Measurements from ENCODE around the gene IER2.
A peak's percentile ranks its signal among the peaks of the same experiment; 100 is the strongest.
"Not testable (repeated sequence)": the region's sequence is repeated elsewhere in the genome, so short reads cannot be mapped to it uniquely, and the experiment has no call there.

IER2 gene

GRCh38 chr19:13138171-13138915 lies 11.9 kb upstream of the IER2 start:
- H3K9me3 ChIP-seq, result no peaks in the 10 kb centered on the region
- H3K4me3 ChIP-seq, result no peak overlapping the region
- H3K36me3 ChIP-seq (replicated peaks), result peaks cover 48% of the 10 kb centered on the region
- no peaks in the 10 kb centered on the region for H3K27me3 ChIP-seq (ENCODE audit: low read depth)
- DNase-seq (ENCODE audit: low spot score in 2 of 2), result no peak
- H3K4me1 ChIP-seq, result no peaks in the 10 kb centered on the region
- in situ Hi-C loops (cut with MboI; ENCODE audit: low sequenced_read_pairs), result no loop called here

DNA sequence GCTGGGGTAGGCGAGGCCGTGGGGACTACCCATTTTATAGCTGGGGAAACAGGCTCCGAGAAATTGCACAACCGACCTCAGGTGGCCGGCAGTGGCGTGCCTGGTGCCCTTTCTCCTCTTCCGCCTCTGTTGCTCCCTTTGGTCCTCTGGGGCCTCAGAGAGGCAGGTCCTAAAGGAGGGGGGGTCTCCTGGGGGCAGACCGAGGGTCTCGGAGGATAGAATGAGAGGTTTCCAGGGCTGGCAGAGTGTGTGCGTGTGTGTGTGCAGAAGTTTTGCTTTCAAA lies 11.4 kb upstream of the IER2 start:
- H3K9me3 ChIP-seq, result no peaks in the 10 kb centered on the region
- no peaks in the 10 kb centered on the region for H3K4me1 ChIP-seq
- no peak for DNase-seq (ENCODE audit: low spot score in 2 of 2)
- H3K36me3 ChIP-seq (replicated peaks), result peaks cover 44% of the 10 kb centered on the region
- in situ Hi-C loops (cut with MboI; ENCODE audit: low sequenced_read_pairs), result no loop called here
- no peak overlapping the region for H3K4me3 ChIP-seq
- H3K27me3 ChIP-seq (ENCODE audit: low read depth), result no peaks in the 10 kb centered on the region

DNA sequence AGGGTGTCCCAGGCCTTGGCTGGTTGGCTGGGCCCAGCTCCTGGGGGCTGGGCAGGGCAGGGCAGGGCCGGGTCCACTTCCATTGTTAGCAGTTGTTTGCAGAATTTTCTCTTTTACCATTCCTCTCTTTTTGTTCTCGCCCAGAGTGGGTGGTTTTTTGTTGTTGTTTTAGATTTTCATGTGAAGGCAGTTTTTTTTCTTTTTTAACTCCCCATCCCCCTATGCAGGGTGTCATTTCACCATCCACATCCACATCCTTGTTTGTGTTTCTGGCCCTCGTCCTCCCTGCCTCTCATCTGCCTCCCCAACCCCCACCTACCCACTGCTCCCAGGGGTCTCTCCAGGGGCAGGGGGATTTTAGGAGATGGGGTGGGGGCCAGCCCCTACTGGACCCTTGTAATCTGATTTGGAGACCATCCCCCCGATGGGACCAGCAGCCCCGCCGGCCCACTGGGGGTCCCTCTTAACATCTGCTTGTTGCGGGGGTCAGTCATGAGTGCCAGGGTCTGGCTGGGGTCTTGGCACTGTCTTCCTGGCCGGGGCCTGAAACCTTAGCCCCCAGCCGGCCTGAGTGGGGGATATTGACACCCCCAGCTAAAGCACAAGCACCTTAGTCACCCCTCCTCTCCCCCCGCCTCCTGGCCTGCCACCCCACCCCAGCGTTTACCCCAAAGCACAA lies 10.4 kb upstream of the IER2 start:
- Histone ChIP-seq H3K36me3 (replicated peaks) (peaks cover 48% of the 10 kb centered on the region), H3K9me3 (no peaks in the 10 kb centered on the region), H3K4me1 (no peaks in the 10 kb centered on the region), H3K27me3 (ENCODE audit: low read depth) (no peaks in the 10 kb centered on the region), H3K4me3 (no peak overlapping the region)
- DNase-seq (ENCODE audit: low spot score in 2 of 2), result no peak
- in situ Hi-C loops (cut with MboI; ENCODE audit: low sequenced_read_pairs), result no loop called here

DNA sequence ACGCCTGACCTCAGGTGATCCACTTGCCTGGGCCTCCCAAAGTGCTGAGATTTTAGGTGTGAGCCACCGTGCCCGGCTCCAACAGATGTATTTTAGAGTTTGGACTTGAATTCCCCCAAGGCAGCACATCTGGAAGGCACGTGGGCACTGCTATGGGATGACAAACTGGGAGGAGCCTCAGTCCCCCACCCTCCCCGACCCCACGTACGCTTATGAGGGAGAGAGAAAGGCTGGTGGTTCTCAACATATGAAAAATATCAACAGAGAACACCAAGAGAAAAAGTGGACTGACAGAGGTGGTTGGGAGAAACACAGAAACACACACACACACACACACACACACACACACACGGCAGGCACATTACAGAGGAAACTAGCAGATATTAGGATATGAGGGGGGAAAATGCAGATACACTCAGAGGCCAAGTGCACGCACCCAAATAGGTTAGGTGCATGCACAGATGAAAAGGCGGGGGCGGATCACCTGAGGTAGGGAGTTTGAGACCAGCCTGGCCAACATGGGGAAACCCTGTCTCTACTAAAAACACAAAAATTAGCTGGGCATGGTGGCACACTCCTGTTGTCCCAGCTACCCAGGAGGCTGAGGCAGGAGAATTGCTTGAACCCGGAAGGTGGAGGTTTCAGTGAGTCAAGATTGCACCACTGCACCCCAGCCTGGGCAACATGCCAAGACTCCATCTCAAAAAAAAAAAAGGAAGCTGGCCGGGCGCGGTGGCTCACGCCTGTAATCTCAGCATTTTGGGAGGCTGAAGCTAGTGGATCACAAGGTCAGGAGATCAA lies 3.2 kb upstream of the IER2 start:
- no peak for DNase-seq (ENCODE audit: low spot score in 2 of 2)
- H3K36me3 ChIP-seq (replicated peaks), result peaks cover 14% of the 10 kb centered on the region
- H3K27me3 ChIP-seq (ENCODE audit: low read depth), result no peaks in the 10 kb centered on the region
- H3K9me3 ChIP-seq, result no peaks in the 10 kb centered on the region
- no peaks in the 10 kb centered on the region for H3K4me1 ChIP-seq
- no peak overlapping the region for H3K4me3 ChIP-seq
- in situ Hi-C loops (cut with MboI; ENCODE audit: low sequenced_read_pairs), result no loop called here

- peak overlapping the region; percentile 97 for H3K4me3 ChIP-seq
- in situ Hi-C loops (cut with MboI; ENCODE audit: low sequenced_read_pairs), result not testable (repeated sequence)
Measured at GRCh38 chr19:13149173-13149627, 1.0 kb upstream of the IER2 start.

DNA sequence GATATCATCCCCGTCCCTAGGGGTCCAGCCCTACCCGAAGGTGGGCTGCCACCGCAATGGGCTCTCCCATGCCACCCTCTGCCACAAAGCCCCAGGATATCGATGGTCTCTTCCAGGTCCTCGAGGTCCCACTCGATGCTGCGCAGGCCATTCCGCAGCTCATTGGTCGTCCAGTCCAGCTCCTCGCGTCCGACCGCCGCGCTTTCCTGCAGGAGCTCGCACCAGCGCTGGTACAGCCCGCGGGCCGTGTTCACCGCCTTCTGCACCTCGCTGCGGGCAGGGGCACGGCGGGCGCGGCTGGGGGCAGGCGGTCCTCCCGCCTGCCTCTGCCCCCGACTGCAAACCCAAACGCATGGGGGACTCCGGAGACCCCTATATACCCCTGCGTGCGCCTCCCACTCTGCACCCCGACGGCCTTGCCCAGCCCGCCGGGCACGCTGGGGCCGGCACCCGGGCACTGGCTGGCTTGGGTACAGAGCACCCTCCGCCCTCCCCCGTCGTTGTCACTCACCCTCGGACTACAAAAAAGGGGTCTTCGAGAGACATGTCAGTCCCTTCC lies 504 bp upstream of the IER2 start:
- Histone ChIP-seq H3K9me3 (no peaks in the 10 kb centered on the region), H3K4me3 (peak overlapping the region; percentile 97), H3K27me3 (ENCODE audit: low read depth) (no peaks in the 10 kb centered on the region), H3K36me3 (replicated peaks) (peaks cover 22% of the 10 kb centered on the region), H3K4me1 (no peaks in the 10 kb centered on the region)
- in situ Hi-C loops (cut with MboI; ENCODE audit: low sequenced_read_pairs), result loop anchor here (25.0 kb wide), 1 partner anchor 863 kb away; the partner anchor contains the start of gene RFX1
- DNase-seq (ENCODE audit: low spot score in 2 of 2), result peak; percentile 21 to 69

More at GRCh38 chr19:13149173-13149627, 1.0 kb upstream of the IER2 start:
- H3K9me3 ChIP-seq; H3K4me1 ChIP-seq; H3K27me3 ChIP-seq (ENCODE audit: low read depth); DNase-seq (ENCODE audit: low spot score in 2 of 2): not testable (repeated sequence)
- H3K36me3 ChIP-seq (replicated peaks), result peaks cover 23% of the 10 kb centered on the region

DNA sequence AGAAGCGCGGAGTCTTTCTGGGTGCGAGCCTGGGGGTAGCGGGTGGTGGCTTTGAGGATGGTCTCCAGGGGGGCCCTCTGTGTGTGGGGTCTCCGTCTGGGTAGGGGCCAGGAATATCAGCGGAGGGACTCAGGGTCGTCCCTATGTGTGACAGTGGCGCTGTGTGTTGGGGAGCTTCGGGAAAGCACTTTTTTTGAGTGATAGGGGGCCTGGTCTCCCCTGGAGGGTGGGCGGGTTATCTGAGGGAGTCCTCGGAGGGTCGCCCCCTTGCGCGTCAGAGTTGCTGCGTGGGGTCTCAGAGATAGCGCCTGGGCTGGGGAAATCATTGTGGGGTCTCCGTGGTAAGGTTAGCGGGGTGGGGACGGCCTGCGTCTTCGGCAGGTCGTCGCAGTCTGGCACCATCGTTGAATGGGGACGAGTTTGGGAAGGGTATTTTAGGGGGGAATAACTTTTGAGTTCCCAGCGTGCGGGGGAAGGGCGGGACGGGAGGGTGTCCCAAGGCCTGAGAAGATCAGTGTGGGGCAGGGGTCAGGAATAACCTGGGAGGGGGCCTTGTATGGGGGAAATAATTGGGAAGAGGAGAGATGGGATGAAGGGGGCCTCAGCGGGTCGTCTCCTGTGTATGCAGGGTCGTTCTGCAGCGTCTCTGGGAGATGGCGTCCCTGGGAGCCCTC lies 857 bp downstream of the IER2 start:
- no peaks in the 10 kb centered on the region for H3K27me3 ChIP-seq (ENCODE audit: low read depth)
- H3K4me3 ChIP-seq, result peak overlapping the region; percentile 97
- in situ Hi-C loops (cut with MboI; ENCODE audit: low sequenced_read_pairs), result loop anchor here (25.0 kb wide), 1 partner anchor 861 kb away; the partner anchor contains the start of gene RFX1
- DNase-seq (ENCODE audit: low spot score in 2 of 2), result peak; percentile 20 to 29
- peaks cover 9% of the 10 kb centered on the region for H3K4me1 ChIP-seq
- peaks cover 16% of the 10 kb centered on the region for H3K36me3 ChIP-seq (replicated peaks)
- H3K9me3 ChIP-seq, result no peaks in the 10 kb centered on the region

DNA sequence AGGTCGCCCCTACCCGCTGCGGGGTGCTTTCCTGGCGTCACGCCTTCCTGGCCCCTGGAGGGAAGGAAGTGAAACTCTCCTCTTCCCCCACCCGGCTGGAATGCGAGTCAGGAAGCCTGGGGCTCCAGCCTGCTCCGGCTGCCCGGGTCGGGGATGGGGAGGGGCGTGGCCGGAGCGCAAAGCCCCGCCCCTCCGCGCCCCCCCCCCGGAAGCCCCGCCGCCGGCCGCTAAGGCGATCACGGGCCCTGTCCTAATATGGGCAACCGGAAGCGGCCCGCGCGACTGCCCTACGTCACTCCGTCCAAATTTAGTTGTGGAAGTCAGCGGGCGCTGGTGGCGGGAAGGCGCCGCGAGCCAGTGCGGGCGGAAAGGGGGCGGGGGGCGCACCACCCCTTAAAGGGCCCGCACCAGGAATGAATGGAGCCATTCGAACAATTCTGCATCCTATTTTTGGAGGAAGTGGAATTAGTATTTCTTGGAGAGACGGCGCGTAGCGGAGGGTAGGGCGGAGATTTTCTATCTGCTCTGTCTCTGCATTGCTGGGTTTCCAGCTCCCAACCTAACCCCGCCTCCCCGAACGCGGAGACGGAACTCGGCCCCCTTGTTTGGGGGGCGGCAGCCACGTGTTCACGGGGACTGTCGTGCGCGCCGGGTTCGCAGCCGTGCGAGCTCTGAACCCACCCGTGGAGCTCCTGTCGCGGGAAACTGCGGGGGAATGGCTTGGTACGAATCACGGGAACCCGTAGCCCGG lies 1.6 kb downstream of the IER2 start:
- peaks cover 16% of the 10 kb centered on the region for H3K36me3 ChIP-seq (replicated peaks)
- peaks cover 9% of the 10 kb centered on the region for H3K4me1 ChIP-seq
- in situ Hi-C loops (cut with MboI; ENCODE audit: low sequenced_read_pairs), result loop anchor here (25.0 kb wide), 1 partner anchor 861 kb away; the partner anchor contains the start of gene RFX1
- H3K27me3 ChIP-seq (ENCODE audit: low read depth), result no peaks in the 10 kb centered on the region
- DNase-seq (ENCODE audit: low spot score in 2 of 2), result peak; percentile 92 to 97
- peak overlapping the region; percentile 97 for H3K4me3 ChIP-seq
- no peaks in the 10 kb centered on the region for H3K9me3 ChIP-seq

- H3K27me3 ChIP-seq (ENCODE audit: low read depth), result no peaks in the 10 kb centered on the region
- H3K36me3 ChIP-seq (replicated peaks), result peaks cover 16% of the 10 kb centered on the region
- DNase-seq (ENCODE audit: low spot score in 2 of 2), result peak in 1 of 2 experiments; percentile 13
- H3K4me3 ChIP-seq, result peak overlapping the region; percentile 97
- no peaks in the 10 kb centered on the region for H3K9me3 ChIP-seq
- in situ Hi-C loops (cut with MboI; ENCODE audit: low sequenced_read_pairs), result loop anchor here (25.0 kb wide), 1 partner anchor 860 kb away; the partner anchor contains the start of gene RFX1
- H3K4me1 ChIP-seq, result peaks cover 9% of the 10 kb centered on the region
Measured at GRCh38 chr19:13152356-13152973, 2.3 kb downstream of the IER2 start.

DNA sequence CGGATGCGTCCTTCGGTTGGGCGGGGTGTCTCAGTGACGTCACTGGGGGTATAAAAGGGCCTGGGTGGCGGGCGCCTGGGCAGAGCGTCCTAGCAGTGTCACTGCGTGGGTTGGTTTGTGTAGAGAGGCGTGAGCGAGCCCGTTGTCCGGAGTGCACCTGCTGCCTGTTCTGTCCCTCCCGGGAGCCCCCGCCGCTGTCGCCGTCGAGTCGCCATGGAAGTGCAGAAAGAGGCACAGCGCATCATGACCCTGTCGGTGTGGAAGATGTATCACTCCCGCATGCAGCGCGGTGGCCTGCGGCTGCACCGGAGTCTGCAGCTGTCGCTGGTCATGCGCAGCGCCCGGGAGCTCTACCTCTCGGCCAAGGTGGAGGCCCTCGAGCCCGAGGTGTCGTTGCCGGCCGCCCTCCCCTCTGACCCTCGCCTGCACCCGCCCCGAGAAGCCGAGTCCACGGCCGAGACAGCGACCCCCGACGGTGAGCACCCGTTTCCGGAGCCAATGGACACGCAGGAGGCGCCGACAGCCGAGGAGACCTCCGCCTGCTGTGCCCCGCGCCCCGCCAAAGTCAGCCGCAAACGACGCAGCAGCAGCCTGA lies 2.9 kb downstream of the IER2 start:
- in situ Hi-C loops (cut with MboI; ENCODE audit: low sequenced_read_pairs), result loop anchor here (25.0 kb wide), 1 partner anchor 859 kb away; the partner anchor contains the start of gene RFX1

DNA sequence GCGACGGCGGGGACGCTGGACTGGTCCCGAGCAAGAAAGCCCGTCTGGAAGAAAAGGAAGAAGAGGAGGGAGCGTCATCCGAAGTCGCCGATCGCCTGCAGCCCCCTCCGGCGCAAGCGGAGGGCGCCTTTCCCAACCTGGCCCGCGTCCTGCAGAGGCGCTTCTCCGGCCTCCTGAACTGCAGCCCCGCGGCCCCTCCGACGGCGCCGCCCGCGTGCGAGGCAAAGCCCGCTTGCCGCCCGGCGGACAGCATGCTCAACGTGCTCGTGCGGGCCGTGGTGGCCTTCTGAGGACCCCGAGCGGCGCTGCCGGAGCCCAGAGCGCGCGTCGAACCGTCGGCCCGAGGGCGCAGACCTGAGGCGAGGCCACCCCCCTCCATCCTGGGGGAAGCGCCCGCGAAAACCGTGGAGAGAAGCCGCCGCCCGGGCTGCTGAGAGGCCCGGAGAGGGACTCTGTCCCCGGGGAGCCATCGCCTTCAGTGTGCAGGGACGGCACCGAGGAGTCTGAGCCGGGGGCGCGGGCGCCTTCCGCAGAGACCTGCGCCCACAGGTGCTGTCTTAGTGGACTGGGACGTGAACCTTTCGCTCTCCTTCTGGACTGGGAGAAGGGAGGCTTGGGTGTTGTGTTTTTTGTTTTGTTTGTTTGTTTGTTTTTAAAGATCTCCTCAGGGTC lies 3.5 kb downstream of the IER2 start:
- no peaks in the 10 kb centered on the region for H3K27me3 ChIP-seq (ENCODE audit: low read depth)
- in situ Hi-C loops (cut with MboI; ENCODE audit: low sequenced_read_pairs), result loop anchor here (25.0 kb wide), 1 partner anchor 859 kb away; the partner anchor contains the start of gene RFX1
- peak overlapping the region; percentile 97 for H3K4me3 ChIP-seq
- peaks cover 9% of the 10 kb centered on the region for H3K4me1 ChIP-seq
- H3K9me3 ChIP-seq, result no peaks in the 10 kb centered on the region
- peak; percentile 19 to 52 for DNase-seq (ENCODE audit: low spot score in 2 of 2)
- H3K36me3 ChIP-seq (replicated peaks), result peaks cover 16% of the 10 kb centered on the region

More for the DNA sequence above, 2.9 kb downstream of the IER2 start:
- H3K4me3 ChIP-seq, result peak overlapping the region; percentile 97
- H3K36me3 ChIP-seq (replicated peaks), result peaks cover 16% of the 10 kb centered on the region
- H3K9me3 ChIP-seq, result no peaks in the 10 kb centered on the region
- H3K27me3 ChIP-seq (ENCODE audit: low read depth), result no peaks in the 10 kb centered on the region
- H3K4me1 ChIP-seq, result peaks cover 9% of the 10 kb centered on the region
- DNase-seq (ENCODE audit: low spot score in 2 of 2), result peak; percentile 90 to 98
